Activated gamma-delta T cell treated with anti-CD3 and anti-CD28 coated beads, Interleukin-2, amount 50 U/mL, for 16 hours (primary cell): ENCODE measurements around the gene PVR.
"Not testable (repeated sequence)": the region's sequence is repeated elsewhere in the genome, so short reads cannot be mapped to it uniquely, and the experiment has no call there.

Experiments used
- DNase-seq: peaks from one replicate; pipeline ENCODE4 v3.0.0-alpha.2; 2020; ENCODE audit warnings: low read depth

Gene PVR

GRCh38 chr19:44673510-44673909, 29.8 kb downstream of the PVR start:
- no peak for DNase-seq

- DNase-seq: no peak
Observed at GRCh38 chr19:44675521-44675920, 31.8 kb downstream of the PVR start.

GRCh38 chr19:44677019-44677811, 33.5 kb downstream of the PVR start:
- no peak for DNase-seq

GRCh38 chr19:44680536-44680935, 36.8 kb downstream of the PVR start:
- DNase-seq: no peak

GRCh38 chr19:44681992-44682790, 38.5 kb downstream of the PVR start:
- DNase-seq: no peak

DNA sequence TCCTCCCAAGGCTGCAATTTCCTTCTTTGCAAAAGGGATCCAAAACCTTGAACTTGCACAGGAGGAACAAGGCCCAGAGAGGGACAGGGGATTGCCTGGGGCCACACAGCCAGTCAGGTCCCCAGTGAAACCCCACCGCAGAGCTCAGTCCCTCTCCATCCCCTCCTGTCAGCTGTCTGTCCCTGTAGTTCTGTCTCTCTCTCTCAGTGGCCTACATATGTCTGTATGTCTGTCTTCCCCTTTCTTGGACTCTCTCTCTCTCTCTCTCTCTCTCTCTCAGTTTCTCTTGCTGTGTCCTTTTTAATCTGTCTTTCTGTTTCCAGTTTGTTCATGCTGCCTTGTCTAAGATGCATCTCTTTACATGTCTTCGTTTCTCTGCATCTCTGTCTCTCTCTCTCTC, 39.1 kb downstream of the PVR start:
- no peak for DNase-seq

DNA sequence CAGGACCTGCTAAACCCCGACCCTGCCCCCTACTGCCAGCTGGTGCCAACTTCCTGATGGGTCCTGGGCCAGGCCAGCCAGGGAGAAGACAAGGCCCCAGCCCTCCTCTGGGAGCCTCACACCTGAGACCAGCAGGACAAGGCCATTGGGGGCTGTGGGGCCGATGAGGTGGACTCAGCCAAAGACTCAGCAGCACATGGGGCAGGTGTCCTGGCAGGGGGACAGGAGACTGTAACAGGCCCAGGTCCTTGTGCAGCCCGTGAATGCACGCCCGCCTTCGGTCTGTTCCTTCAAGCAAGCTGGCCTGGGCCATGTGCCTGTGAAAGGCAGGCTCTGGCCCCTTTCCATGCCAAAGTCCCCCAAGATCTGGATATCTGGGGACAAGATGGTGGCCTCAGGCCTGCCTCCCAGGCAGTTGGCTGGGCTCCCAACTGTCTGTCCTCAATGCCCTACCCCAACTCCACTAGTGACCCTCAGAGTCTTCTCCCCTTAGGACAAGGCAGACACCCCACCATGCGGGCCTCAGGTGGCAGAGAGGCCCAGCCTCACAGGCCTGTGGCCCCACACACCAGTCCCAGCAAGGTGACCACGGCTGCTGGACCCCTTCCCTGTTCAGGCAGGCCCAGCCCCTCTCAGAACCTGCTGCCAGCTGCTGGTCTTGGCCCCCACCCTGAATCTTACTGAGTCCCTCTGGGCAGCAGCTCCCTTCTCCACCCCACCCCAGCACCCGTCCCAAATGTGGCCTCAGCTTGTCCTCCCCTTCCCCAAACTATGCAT, 39.9 kb downstream of the PVR start:
- no peak for DNase-seq

DNA sequence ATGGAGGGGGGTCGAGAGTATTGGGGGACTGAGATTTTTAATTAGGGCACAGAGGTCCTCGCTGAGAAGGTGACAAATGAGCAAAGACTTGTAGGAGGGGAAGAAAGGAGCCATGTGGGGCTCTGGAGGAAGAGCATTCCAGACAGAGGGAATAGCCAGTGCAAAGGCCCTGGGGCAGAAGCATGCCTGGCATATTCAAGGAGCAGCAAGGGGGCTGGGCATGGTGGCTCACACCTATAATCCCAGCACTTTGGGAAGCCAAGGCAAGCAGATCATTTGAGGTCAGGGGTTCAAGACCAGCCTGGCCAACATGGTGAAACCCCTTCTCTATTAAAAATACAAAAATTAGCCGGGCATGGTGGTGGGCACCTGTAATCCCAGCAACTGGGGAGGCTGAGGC, 40.7 kb downstream of the PVR start:
- DNase-seq: not testable (repeated sequence)

GRCh38 chr19:44684892-44685863, 41.5 kb downstream of the PVR start:
- no peak for DNase-seq

DNA sequence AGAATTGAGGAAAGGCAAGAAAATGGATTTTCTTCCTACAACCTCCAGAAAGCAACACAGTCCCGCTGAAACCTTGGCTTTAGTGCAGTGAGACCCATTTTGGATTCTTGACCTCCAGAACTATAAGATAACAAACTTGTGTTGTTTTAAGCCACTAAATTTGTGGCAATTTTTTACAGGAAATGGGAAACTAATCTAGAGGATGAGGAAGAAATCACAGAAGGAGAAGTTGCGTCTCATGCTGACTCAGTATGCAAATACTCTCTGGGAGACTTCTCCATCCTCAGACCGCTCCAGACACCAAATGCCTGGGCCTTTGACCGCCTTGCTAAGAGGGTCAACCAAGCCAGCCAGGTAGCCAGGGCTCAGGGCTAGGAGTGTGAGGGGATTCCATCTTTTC, 42.2 kb downstream of the PVR start:
- DNase-seq: no peak

DNA sequence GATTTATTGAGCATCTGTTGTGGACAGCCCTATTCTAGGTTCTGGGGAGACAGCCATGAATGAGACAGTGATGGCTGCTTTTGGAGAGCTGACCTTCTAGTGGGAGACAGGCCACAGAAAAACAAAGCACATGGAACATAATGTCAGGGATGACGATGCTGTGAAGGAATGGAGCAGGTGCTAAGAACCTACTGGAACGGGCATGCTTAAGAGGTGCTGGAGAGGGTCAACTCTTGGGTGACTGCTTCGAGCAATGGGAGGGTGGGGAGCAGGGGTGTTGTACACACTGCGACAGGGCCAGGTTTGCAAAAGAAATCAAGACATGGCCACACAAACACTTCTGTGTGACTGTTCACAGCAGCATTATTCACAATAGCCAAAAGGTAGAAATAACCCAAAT, 43.2 kb downstream of the PVR start:
- no peak for DNase-seq

- no peak for DNase-seq
Observed at GRCh38 chr19:44687888-44688287, 44.2 kb downstream of the PVR start.

- peak; percentile 71 for DNase-seq
Observed at GRCh38 chr19:44689290-44690130, 45.8 kb downstream of the PVR start.

GRCh38 chr19:44690131-44690440, 46.4 kb downstream of the PVR start:
- no peak for DNase-seq

- no peak for DNase-seq
Observed at GRCh38 chr19:44692379-44692721, 48.6 kb downstream of the PVR start.

DNA sequence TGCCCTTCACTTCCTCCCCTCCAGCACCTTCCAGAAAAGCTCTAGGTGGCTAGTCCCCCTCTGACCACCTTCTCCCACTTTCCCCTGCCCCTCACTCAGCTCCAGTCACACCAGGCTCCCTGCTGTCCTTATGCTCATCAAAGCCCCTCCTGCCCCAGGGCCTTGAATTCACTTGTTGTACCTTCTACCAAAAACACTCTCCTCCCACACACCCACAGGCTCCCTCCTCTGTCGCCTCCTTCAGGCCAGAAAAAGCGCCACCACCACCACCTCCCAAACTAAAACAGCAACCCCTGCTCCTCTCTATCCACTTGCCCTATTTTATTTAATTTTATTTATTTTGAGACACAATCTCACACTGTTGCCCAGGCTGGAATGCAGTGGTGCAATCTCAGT, 50.5 kb downstream of the PVR start:
- DNase-seq: no peak

GRCh38 chr19:44696939-44697669, 53.4 kb downstream of the PVR start:
- no peak for DNase-seq

DNA sequence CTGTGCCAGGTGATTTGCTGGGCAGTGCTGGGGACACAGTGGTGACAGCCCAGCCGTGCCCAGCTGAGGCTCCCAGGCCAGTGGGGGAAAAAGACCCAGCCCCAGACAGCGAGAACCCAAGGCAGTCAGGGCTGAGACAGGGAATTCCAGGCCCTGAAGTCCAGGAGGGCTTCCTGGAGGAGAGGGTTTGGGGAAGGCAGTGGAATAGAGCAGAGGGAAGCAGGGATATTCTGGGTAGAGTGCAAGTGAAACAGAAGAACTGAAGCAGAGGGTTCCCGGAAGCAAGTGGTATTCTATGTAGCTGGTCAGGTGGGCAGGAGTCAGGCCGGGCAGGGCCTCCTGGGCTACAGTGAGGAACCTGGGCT, 53.9 kb downstream of the PVR start:
- no peak for DNase-seq

- DNase-seq: no peak
Observed at GRCh38 chr19:44698492-44699201, 54.9 kb downstream of the PVR start, which contains the start of gene CEACAM16. TSS of gene CEACAM16 (plus strand) at chr19:44699151. CDS start at chr19:44701457, 2,306 bp downstream.
